Esophagus muscularis mucosa (tissue), 4 donors: ENCODE measurements around the gene DISP3. TPM values are rescaled to one million over a fixed set of nuclear protein-coding genes. Genes with fewer than 3 reads are reported as not detected.

Source experiments
- DNase-seq: peaks from one replicate; pipeline ENCODE4 v3.0.0-alpha.2; 2017; ENCODE audit errors: extremely low spot score
- H3K27ac ChIP-seq, 4 donors: fragments of 200-600 bp; sonication (generic); replicated peaks in 1 of 4; 1 replicate in 3 of 4; 2 replicates in 1 of 4; pipeline ENCODE4 v1.5.1; 2016 to 2019; ENCODE audit warnings: mild to moderate bottlenecking in 1 of 4
- H3K27me3 ChIP-seq, 4 donors: fragments of 200-600 bp; sonication (generic); one replicate each; pipeline versions ENCODE4 v1.5.1 to v1.6.0; 2016 to 2019
- H3K36me3 ChIP-seq, 4 donors: fragments of 200-600 bp; sonication (generic); one replicate each; pipeline ENCODE4 v1.5.1; 2016 to 2019
- H3K4me1 ChIP-seq, 4 donors: fragments of 200-600 bp; sonication (generic); one replicate each; pipeline ENCODE4 v1.5.1; 2016 to 2019
- H3K4me3 ChIP-seq, 4 donors: fragments of 200-600 bp; sonication (generic); 1 replicate in 2 of 4; 2 replicates in 2 of 4; pipeline ENCODE4 v1.5.1; 2016 to 2019; ENCODE audit warnings: mild to moderate bottlenecking in 4 of 4, moderate library complexity in 1 of 4
- H3K9me3 ChIP-seq, 4 donors: fragments of 200-600 bp; sonication (generic); 1 replicate in 3 of 4; 2 replicates in 1 of 4; pipeline ENCODE4 v1.5.1; 2016 to 2019
- CTCF ChIP-seq, 3 experiments: fragments of 200-600 bp in 2 of 3; fragments of 450-650 bp in 1 of 3; sonication (generic) in 2 of 3; IDR thresholded peaks; one replicate each; pipeline ENCODE4 v1.5.1; 2017 to 2019; ENCODE audit warnings: antibody characterized with exemption in 3 of 3, mild to moderate bottlenecking in 2 of 3, moderate library complexity in 1 of 3
- EP300 ChIP-seq: sonication (generic); formaldehyde crosslinking; IDR thresholded peaks from one replicate; pipeline ENCODE4 v1.6.1; 2017; ENCODE audit warnings: antibody characterized with exemption
- POLR2A ChIP-seq: fragments of 450-650 bp; IDR thresholded peaks from one replicate; pipeline ENCODE4 v1.6.1; 2017; ENCODE audit warnings: antibody characterized with exemption, moderate library complexity, mild to moderate bottlenecking, low read depth
- POLR2AphosphoS5 ChIP-seq, 2 donors: sonication (generic); formaldehyde crosslinking; IDR thresholded peaks; one replicate each; pipeline ENCODE4 v1.6.1; 2017; ENCODE audit warnings: antibody characterized with exemption in 2 of 2
- WGBS: methylation state at CpG from one replicate; pipeline ENCODE4 v1.1.5; 2018; 5-methylcytosine and 5-hydroxymethylcytosine counted together
- intact Hi-C: fragments of 100-400 bp; cut with DNase I; formaldehyde crosslinking; loops from one replicate; pipeline ENCODE4 v1.15.1; 2023
- total RNA-seq, 4 donors: library from RNA; depleted of rRNA; stranded (reverse); fragments of >200 nt; gene quantifications; one replicate each; pipeline versions ENCODE4 v1.1.0 to v1.2.1, GENCODE V29; 2016

Gene DISP3
- total RNA-seq, 4 donors from 2014 or later, result not detected

- Histone ChIP-seq H3K4me1 (no peaks in the 10 kb centered on the region), H3K4me3 (no peak overlapping the region), H3K9me3 (no peaks in the 10 kb centered on the region), H3K27me3 (peaks cover 0 to 78% (median 3%) of the 10 kb centered on the region in 4 donors), H3K36me3 (no peaks in the 10 kb centered on the region), H3K27ac (no peak overlapping the region)
- DNase-seq, result no peak
- TF ChIP-seq EP300, result no peak
- no peak for TF ChIP-seq POLR2A
- TF ChIP-seq CTCF (IDR thresholded peaks at IDR 0.05), result no peak
- TF ChIP-seq POLR2AphosphoS5 (IDR thresholded peaks at IDR 0.05), result no peak
- WGBS, result 61% methylated on average over 2 of the region's 2 CpGs
- intact Hi-C loops, result no loop called here
Measured at GRCh38 chr1:11466416-11466815, 12.5 kb upstream of the DISP3 start.

GRCh38 chr1:11468878-11469277, 10.1 kb upstream of the DISP3 start:
- WGBS, result 33% methylated on average over 6 of the region's 6 CpGs
- Histone ChIP-seq H3K27ac (no peak overlapping the region), H3K4me3 (no peak overlapping the region), H3K9me3 (no peaks in the 10 kb centered on the region), H3K27me3 (peaks cover 0 to 67% (median 0%) of the 10 kb centered on the region in 4 donors), H3K36me3 (no peaks in the 10 kb centered on the region), H3K4me1 (no peaks in the 10 kb centered on the region)
- TF ChIP-seq CTCF (IDR thresholded peaks at IDR 0.05) (no peak), POLR2AphosphoS5 (IDR thresholded peaks at IDR 0.05) (no peak), POLR2A (no peak), EP300 (no peak)
- DNase-seq, result no peak
- intact Hi-C loops, result no loop called here

DNA sequence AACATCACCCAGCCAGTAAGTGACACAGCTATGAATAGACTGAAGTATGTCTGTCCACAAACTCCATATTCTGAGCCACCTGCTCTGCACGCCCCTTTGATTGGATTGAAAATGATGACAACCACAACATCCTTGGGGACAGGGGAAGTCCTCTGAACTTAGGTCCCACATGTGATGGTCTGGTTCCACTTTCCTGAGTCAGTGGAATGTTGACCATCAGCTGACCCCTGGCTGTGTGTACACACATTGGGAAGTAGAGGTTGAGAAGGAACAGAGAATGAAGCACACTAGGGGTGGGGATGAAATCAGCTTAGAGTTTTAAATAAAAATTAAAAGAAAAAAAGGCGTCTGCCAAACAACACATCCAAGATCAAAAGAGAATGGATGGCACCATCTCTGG, 8.0 kb upstream of the DISP3 start:
- TF ChIP-seq POLR2A, result no peak
- no peak for TF ChIP-seq EP300
- TF ChIP-seq POLR2AphosphoS5 (IDR thresholded peaks at IDR 0.05), result no peak
- TF ChIP-seq CTCF (IDR thresholded peaks at IDR 0.05), result no peak
- Histone ChIP-seq H3K9me3 (no peaks in the 10 kb centered on the region), H3K4me1 (no peaks in the 10 kb centered on the region), H3K4me3 (no peak overlapping the region), H3K27me3 (peaks cover 0 to 70% (median 0%) of the 10 kb centered on the region in 4 donors), H3K27ac (no peak overlapping the region), H3K36me3 (no peaks in the 10 kb centered on the region)
- no peak for DNase-seq
- 75% methylated on average over 2 of the region's 2 CpGs for WGBS
- intact Hi-C loops, result no loop called here

DNA sequence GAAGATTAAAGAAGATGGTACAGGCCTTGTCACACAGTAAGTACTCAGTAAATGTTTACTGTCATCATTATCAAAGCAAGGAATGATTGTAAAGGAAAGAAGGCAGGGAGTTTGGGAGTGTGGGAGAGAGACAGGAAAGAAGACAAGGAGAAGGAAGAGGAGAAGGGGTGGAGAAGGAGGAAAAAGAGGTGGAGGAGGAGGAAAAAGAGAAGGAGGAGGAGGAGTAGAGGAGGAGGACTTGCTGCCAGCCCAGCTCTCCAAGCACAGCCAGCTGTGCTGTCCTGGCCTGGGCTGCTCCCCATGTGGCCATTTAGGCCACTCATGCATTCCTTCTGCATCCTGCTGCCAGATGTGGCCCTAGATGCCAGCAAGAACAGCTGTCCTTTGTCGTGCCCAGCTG, 7.5 kb upstream of the DISP3 start:
- DNase-seq, result no peak
- Histone ChIP-seq H3K9me3 (no peaks in the 10 kb centered on the region), H3K4me3 (no peak overlapping the region), H3K27ac (no peak overlapping the region), H3K4me1 (no peaks in the 10 kb centered on the region), H3K36me3 (no peaks in the 10 kb centered on the region), H3K27me3 (peaks cover 0 to 70% (median 0%) of the 10 kb centered on the region in 4 donors)
- WGBS, result 33% methylated on average over 1 of the region's 1 CpG
- intact Hi-C loops, result no loop called here
- TF ChIP-seq POLR2AphosphoS5 (IDR thresholded peaks at IDR 0.05), result no peak
- no peak for TF ChIP-seq EP300
- TF ChIP-seq CTCF (IDR thresholded peaks at IDR 0.05), result no peak
- TF ChIP-seq POLR2A, result no peak

DNA sequence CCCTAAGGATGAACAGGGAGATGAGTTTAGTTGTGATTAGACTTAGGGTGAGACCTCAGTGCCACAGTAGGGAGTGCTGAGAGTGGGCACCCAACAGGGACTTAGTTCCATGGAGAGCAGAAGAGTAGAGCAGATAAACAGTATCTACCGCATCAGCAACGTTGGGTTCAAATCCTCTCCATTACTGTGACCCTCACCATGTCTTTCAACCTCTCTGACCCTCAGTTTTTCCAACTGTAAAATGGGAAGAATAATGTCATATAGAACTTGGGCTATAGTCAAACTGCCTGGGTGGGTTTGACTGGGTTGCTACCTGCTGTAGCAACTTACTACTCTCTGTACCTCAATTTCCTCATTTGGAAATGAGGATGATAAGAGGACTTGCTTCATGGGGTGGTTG, 6.7 kb upstream of the DISP3 start:
- whole genome bisulfite sequencing, result 83% methylated on average over 2 of the region's 2 CpGs
- Histone ChIP-seq H3K27ac (no peak overlapping the region), H3K4me3 (no peak overlapping the region), H3K36me3 (no peaks in the 10 kb centered on the region), H3K27me3 (peaks cover 0 to 72% (median under 1%) of the 10 kb centered on the region in 4 donors), H3K4me1 (no peaks in the 10 kb centered on the region), H3K9me3 (no peaks in the 10 kb centered on the region)
- intact Hi-C loops, result no loop called here
- no peak for DNase-seq
- TF ChIP-seq CTCF (IDR thresholded peaks at IDR 0.05) (no peak), POLR2A (no peak), EP300 (no peak), POLR2AphosphoS5 (IDR thresholded peaks at IDR 0.05) (no peak)
